Measurements from ENCODE around the gene ARHGAP25.

ARHGAP25 gene

GRCh38 chr2:68863996-68864395, 129.4 kb downstream of the ARHGAP25 start:
- DNase-seq (ENCODE audit: low spot score) = no peak

GRCh38 chr2:68865108-68865507, 130.5 kb downstream of the ARHGAP25 start:
- no peak for DNase-seq (ENCODE audit: low spot score)

GRCh38 chr2:68870215-68870614, 135.6 kb downstream of the ARHGAP25 start:
- no peak for DNase-seq (ENCODE audit: low spot score)

GRCh38 chr2:68871159-68871764, 136.7 kb downstream of the ARHGAP25 start, which contains the start of gene BMP10:
TSS of gene BMP10 (minus strand) at chr2:68871397. CDS start at chr2:68871358, 39 bp downstream.
- no peak for DNase-seq (ENCODE audit: low spot score)

All from LoVo (cell line).